Body of pancreas (tissue), 4 donors: Measurements from ENCODE around the gene ADD1. TPM values are rescaled to one million over a fixed set of nuclear protein-coding genes. Genes with fewer than 3 reads are reported as not detected.
A peak's percentile ranks its signal among the peaks of the same experiment; 100 is the strongest.

Experiments
- ATAC-seq: fragments of 150-250 bp; one replicate; pipeline ENCODE4 v1.9.1; 2016
- DNase-seq, 4 donors: peaks; one replicate each; pipeline ENCODE4 v3.0.0-alpha.2; 2019
- H3K27ac ChIP-seq, 4 donors: fragments of 200-600 bp; sonication (generic); 1 replicate in 3 of 4; 2 replicates in 1 of 4; pipeline versions ENCODE4 v1.5.1 to v1.6.1; 2016 to 2019; ENCODE audit warnings: mild to moderate bottlenecking in 1 of 4, mixed read lengths in 1 of 4, moderate library complexity in 1 of 4
- H3K27me3 ChIP-seq, 2 donors: fragments of 200-600 bp; sonication (generic); one replicate each; pipeline ENCODE4 v1.6.0; 2016; ENCODE audit warnings: mild to moderate bottlenecking in 1 of 2
- H3K36me3 ChIP-seq, 2 donors: fragments of 200-600 bp; sonication (generic); replicated peaks in 1 of 2; 2 replicates each; pipeline ENCODE4 v1.5.1; 2016; ENCODE audit warnings: low read depth in 2 of 2; ENCODE audit not compliant: insufficient read depth in 1 of 2
- H3K4me1 ChIP-seq: fragments of 200-600 bp; sonication (generic); one replicate; pipeline ENCODE4 v1.6.0; 2016
- H3K4me3 ChIP-seq, 2 donors: fragments of 200-600 bp; sonication (generic); 1 replicate in 1 of 2; 2 replicates in 1 of 2; pipeline ENCODE4 v1.5.1; 2016 to 2019
- H3K9me3 ChIP-seq, 3 donors: fragments of 200-600 bp; sonication (generic); 1 replicate in 2 of 3; 2 replicates in 1 of 3; pipeline ENCODE4 v1.5.1; 2016
- CTCF ChIP-seq, 7 experiments: fragments of 450-650 bp in 4 of 7; fragments of 200-600 bp in 3 of 7; sonication (generic) in 3 of 7; IDR thresholded peaks; one replicate each; pipeline ENCODE4 v1.5.1; 2016 to 2019; ENCODE audit warnings: antibody characterized with exemption in 7 of 7
- POLR2A ChIP-seq, 3 donors: fragments of 450-650 bp; IDR thresholded peaks; one replicate each; pipeline ENCODE4 v1.6.1; 2016; ENCODE audit warnings: antibody characterized with exemption in 3 of 3, mild to moderate bottlenecking in 2 of 3
- WGBS, 2 donors: methylation state at CpG; one replicate each; pipeline ENCODE4 v1.1.5; 2017; 5-methylcytosine and 5-hydroxymethylcytosine counted together
- intact Hi-C: fragments of 100-400 bp; cut with DNase I; formaldehyde crosslinking; loops from one replicate; pipeline ENCODE4 v1.15.1; 2023
- total RNA-seq, 2 donors: library from RNA; depleted of rRNA; stranded (reverse); fragments of >200 nt; gene quantifications; one replicate each; pipeline ENCODE4 v1.1.0, GENCODE V29; 2016

The ADD1 gene
- total RNA-seq, 2 donors from 2014 or later: 84.1 to 266 TPM

- DNase-seq: no peak
- WGBS, 2 donors: 34% methylated on average over 6 of the region's 6 CpGs
- intact Hi-C loops: no loop called here
- Histone ChIP-seq H3K27ac (peak overlapping the region in 2 of 4 donors; percentile 62 to 66), H3K9me3 (no peaks in the 10 kb centered on the region), H3K36me3 (no peaks in the 10 kb centered on the region), H3K4me3 (no peak overlapping the region), H3K27me3 (no peaks in the 10 kb centered on the region), H3K4me1 (peaks cover 71% of the 10 kb centered on the region)
- ATAC-seq: no peak
- TF ChIP-seq CTCF (IDR thresholded peaks at IDR 0.05): no peak
- no peak for TF ChIP-seq POLR2A (IDR thresholded peaks at IDR 0.05)
Measured at GRCh38 chr4:2869659-2870058, 26.0 kb downstream of the ADD1 start.

- TF ChIP-seq POLR2A (IDR thresholded peaks at IDR 0.05) (no peak), CTCF (IDR thresholded peaks at IDR 0.05) (no peak)
- ATAC-seq: no peak
- H3K4me1 ChIP-seq: peaks cover 67% of the 10 kb centered on the region
- 18 to 23% methylated on average over 2 of the region's 2 CpGs for WGBS, 2 donors
- intact Hi-C loops: no loop called here
- DNase-seq: no peak
- no peaks in the 10 kb centered on the region for H3K9me3 ChIP-seq
- H3K36me3 ChIP-seq: no peaks in the 10 kb centered on the region
- H3K27ac ChIP-seq: peak overlapping the region in 2 of 4 donors; percentile 62 to 66
- H3K4me3 ChIP-seq: no peak overlapping the region
- no peaks in the 10 kb centered on the region for H3K27me3 ChIP-seq
Measured at GRCh38 chr4:2870082-2870481, 26.4 kb downstream of the ADD1 start.

DNA sequence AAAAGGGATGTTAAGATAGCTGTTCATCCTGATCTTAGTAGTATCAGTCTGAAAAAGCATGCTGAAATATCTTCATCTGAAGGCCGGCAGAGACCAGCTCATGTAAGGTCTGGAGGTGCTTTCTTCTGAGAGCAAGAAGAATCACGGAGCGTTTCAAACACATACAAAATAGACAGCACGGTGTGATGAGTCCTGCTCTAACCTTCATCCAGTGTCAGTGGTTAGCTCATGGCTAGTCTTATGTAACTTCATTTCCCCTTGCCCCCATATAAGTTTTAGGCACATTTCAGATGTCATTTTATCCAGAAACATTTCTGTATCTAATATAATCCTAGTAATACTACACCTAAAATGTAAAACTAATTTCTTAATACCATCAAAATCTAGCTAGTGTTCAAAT, 27.8 kb downstream of the ADD1 start:
- no peak for ATAC-seq
- DNase-seq: no peak
- Histone ChIP-seq H3K4me1 (peaks cover 55% of the 10 kb centered on the region), H3K4me3 (no peak overlapping the region), H3K36me3 (no peaks in the 10 kb centered on the region), H3K27me3 (no peaks in the 10 kb centered on the region), H3K27ac (peak overlapping the region in 1 of 4 donors; percentile 10), H3K9me3 (no peaks in the 10 kb centered on the region)
- no peak for TF ChIP-seq CTCF (IDR thresholded peaks at IDR 0.05)
- no peak for TF ChIP-seq POLR2A (IDR thresholded peaks at IDR 0.05)
- 82 to 91% methylated on average over 4 of the region's 4 CpGs for WGBS, 2 donors
- intact Hi-C loops: no loop called here

- no peak for DNase-seq
- TF ChIP-seq POLR2A (IDR thresholded peaks at IDR 0.05): no peak
- no peak for TF ChIP-seq CTCF (IDR thresholded peaks at IDR 0.05)
- H3K27ac ChIP-seq: peak overlapping the region in 1 of 4 donors; percentile 10
- intact Hi-C loops: no loop called here
- WGBS, 2 donors: 59 to 72% methylated on average over 2 of the region's 2 CpGs
- H3K4me1 ChIP-seq: peaks cover 51% of the 10 kb centered on the region
- ATAC-seq: no peak
- H3K9me3 ChIP-seq: no peaks in the 10 kb centered on the region
- H3K27me3 ChIP-seq: no peaks in the 10 kb centered on the region
- H3K36me3 ChIP-seq: no peaks in the 10 kb centered on the region
- no peak overlapping the region for H3K4me3 ChIP-seq
Measured at GRCh38 chr4:2871911-2872310, 28.3 kb downstream of the ADD1 start.

DNA sequence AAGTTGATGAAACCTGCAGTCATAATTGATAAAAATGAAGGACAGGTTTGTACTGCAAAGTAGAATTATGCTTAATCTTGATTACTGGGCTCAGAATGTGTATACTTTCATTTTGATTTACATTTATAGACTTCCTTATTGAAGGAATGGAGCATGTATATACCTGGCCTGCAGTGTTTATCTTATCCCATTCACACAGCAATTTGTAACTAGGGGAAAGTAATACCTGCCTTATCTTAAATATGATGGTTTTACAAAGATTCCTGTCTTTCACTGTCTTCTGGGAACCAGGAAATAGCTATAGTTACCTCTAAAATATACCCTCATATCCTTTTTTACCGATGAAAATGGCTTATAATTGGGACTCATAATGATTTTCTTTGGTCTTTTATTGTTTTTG, 29.7 kb downstream of the ADD1 start:
- Histone ChIP-seq H3K4me1 (peaks cover 37% of the 10 kb centered on the region), H3K4me3 (no peak overlapping the region), H3K27me3 (no peaks in the 10 kb centered on the region), H3K36me3 (no peaks in the 10 kb centered on the region), H3K27ac (peak overlapping the region in 2 of 4 donors; percentile 22 to 33), H3K9me3 (no peaks in the 10 kb centered on the region)
- intact Hi-C loops: no loop called here
- no peak for TF ChIP-seq CTCF (IDR thresholded peaks at IDR 0.05)
- no peak for TF ChIP-seq POLR2A (IDR thresholded peaks at IDR 0.05)
- DNase-seq (no peak), ATAC-seq (no peak)
- WGBS, 2 donors: 41 to 44% methylated on average over 1 of the region's 1 CpG
